Endothelial cell of umbilical vein (primary cell): ENCODE measurements around the gene ABLIM1. TPM values are rescaled to one million over a fixed set of nuclear protein-coding genes. Genes with fewer than 3 reads are reported as not detected.

Experiments
- BruUV-seq: library from RNA; stranded (reverse); fragments of 400-500 nt; replicated peaks from 2 replicates; lab custom pipeline; 2021; lab: Mats Ljungman, UMichigan
- CTCF ChIA-PET: fragments of 300-600, 350-600 bp; sonication (Branson Sonifier 250); formaldehyde crosslinking; loops from one replicate; lab custom pipeline; 2021; ENCODE audit warnings: antibody characterized with exemption, inconsistent platforms; lab: Charles Lee
- POLR2A ChIA-PET: fragments of 300-600, 350-600 bp; sonication (Branson Sonifier 250); formaldehyde crosslinking; loops from one replicate; lab custom pipeline; 2021; ENCODE audit warnings: antibody characterized with exemption, inconsistent platforms; lab: Charles Lee
- DNase-seq: peaks from one replicate; pipeline ENCODE4 v3.0.0-alpha.2; 2011; ENCODE audit warnings: low read depth, low spot score
- FAIRE-seq: peaks from 2 replicates; lab custom pipeline; 2011; peaks lifted over from hg19 to GRCh38; lab: Jason Lieb, UNC
- H2AFZ ChIP-seq: 2 replicates; pipeline ENCODE4 v1.6.0; 2012; ENCODE audit warnings: low read depth, low read length, control low read depth, inconsistent platforms
- H3K27ac ChIP-seq: 2 replicates; pipeline ENCODE4 v1.5.1; 2011; ENCODE audit warnings: low read depth, mild to moderate bottlenecking, control low read depth, low read length, moderate library complexity; ENCODE audit not compliant: insufficient read depth
- H3K27me3 ChIP-seq, 2 experiments: 2 replicates each; pipeline versions ENCODE4 v1.6.0 to v1.6.1; 2011; ENCODE audit warnings: low read length in 2 of 2, mixed read lengths in 1 of 2; ENCODE audit not compliant: control insufficient read depth in 2 of 2, insufficient read depth in 2 of 2
- H3K36me3 ChIP-seq, 2 experiments: 2 replicates in 1 of 2; 3 replicates in 1 of 2; pipeline ENCODE4 v1.5.1; 2011; ENCODE audit warnings: low read length in 2 of 2, mild to moderate bottlenecking in 1 of 2, moderate library complexity in 1 of 2; ENCODE audit not compliant: control insufficient read depth in 2 of 2, insufficient read depth in 2 of 2; ENCODE audit errors: extremely low read depth in 1 of 2
- H3K4me1 ChIP-seq: 3 replicates; pipeline ENCODE4 v1.5.1; 2011; ENCODE audit warnings: mild to moderate bottlenecking, low read length; ENCODE audit not compliant: control insufficient read depth, insufficient read depth; ENCODE audit errors: extremely low read depth
- H3K4me2 ChIP-seq: 2 replicates; pipeline ENCODE4 v1.6.1; 2011; ENCODE audit warnings: low read length, control low read depth, mixed read lengths; ENCODE audit not compliant: insufficient read depth
- H3K4me3 ChIP-seq, 3 experiments: fragments of 200-600 bp in 1 of 3; sonication (generic), shearing (Covaris generic) in 1 of 3; replicated peaks in 1 of 3; 2 replicates each; pipeline ENCODE4 v1.5.1; 2011 to 2016; ENCODE audit warnings: control low read depth in 3 of 3, low read length in 3 of 3, mild to moderate bottlenecking in 2 of 3, inconsistent platforms in 1 of 3, low read depth in 1 of 3, moderate library complexity in 1 of 3; ENCODE audit not compliant: insufficient read depth in 1 of 3
- H3K79me2 ChIP-seq: 2 replicates; pipeline ENCODE4 v1.6.0; 2012; ENCODE audit warnings: low read length, inconsistent platforms; ENCODE audit not compliant: control insufficient read depth, insufficient read depth
- H3K9ac ChIP-seq: replicated peaks from 2 replicates; pipeline ENCODE3; 2011; ENCODE audit warnings: low read length, control low read depth; ENCODE audit not compliant: insufficient read depth; ENCODE audit errors: extremely low read depth
- H3K9me1 ChIP-seq: replicated peaks from 3 replicates; pipeline ENCODE4 v1.6.0; 2011; ENCODE audit warnings: mild to moderate bottlenecking, low read length; ENCODE audit not compliant: control insufficient read depth, insufficient read depth; ENCODE audit errors: extremely low read depth
- H3K9me3 ChIP-seq: replicated peaks from 2 replicates; pipeline ENCODE4 v1.5.1; 2012; ENCODE audit warnings: low read length, inconsistent platforms; ENCODE audit not compliant: control insufficient read depth, insufficient read depth
- H4K20me1 ChIP-seq: replicated peaks from 2 replicates; pipeline ENCODE3; 2011; ENCODE audit warnings: mild to moderate bottlenecking, low read length; ENCODE audit not compliant: control insufficient read depth, insufficient read depth; ENCODE audit errors: extremely low read depth
- GATA2 ChIP-seq: IDR thresholded peaks from 2 replicates; pipeline ENCODE4 v1.7.0; 2011; ENCODE audit warnings: low read depth, mild to moderate bottlenecking, moderate library complexity, mixed read lengths, low read length; ENCODE audit not compliant: insufficient read length, insufficient read depth
- MYC ChIP-seq: IDR thresholded peaks from one replicate; pipeline ENCODE4 v1.6.1; 2011; ENCODE audit warnings: mild to moderate bottlenecking, low read depth, low read length
- dilution Hi-C: fragments of 300-500 bp; cut with MboI; formaldehyde crosslinking; loops from one replicate; pipeline ENCODE4 v1.15.0; 2019; ENCODE audit warnings: low sequenced_read_pairs; ENCODE audit not compliant: extremely low pct_ligation_motif_present
- intact Hi-C: fragments of 100-400 bp; cut with micrococcal nuclease; formaldehyde crosslinking; loops from one replicate; pipeline ENCODE4 v1.10.0; 2022
- polyA plus RNA-seq, 4 experiments: library from polyadenylated mRNA; depleted of rRNA in 3 of 4; stranded (reverse) in 3 of 4; unstranded in 1 of 4; fragments of >200 nt; gene quantifications; 2 replicates each; pipeline versions ENCODE4 v1.2.1 to v1.2.3, GENCODE V29; 2011 to 2012; ENCODE audit warnings: missing spikeins in 1 of 4
- total RNA-seq: library from RNA; stranded (reverse); gene quantifications from 2 replicates; pipeline ENCODE4 v1.2.3, GENCODE V29; 2021
- TF ChIP-seq, protein P1 (sequence below), 2 donors: IDR thresholded peaks; 1 replicate in 1 of 2; 2 replicates in 1 of 2; pipeline ENCODE4 v1.5.1; 2011; ENCODE audit warnings: low read length in 2 of 2, mild to moderate bottlenecking in 2 of 2, moderate library complexity in 2 of 2, control low read depth in 1 of 2, inconsistent platforms in 1 of 2, low read depth in 1 of 2; ENCODE audit not compliant: insufficient read depth in 1 of 2; ENCODE audit errors: extremely low read depth in 1 of 2

The ABLIM1 gene
- total and polyA plus RNA-seq, 2 donors (not counting 3 experiments of a cell fraction or from before 2014, with no cell fraction given), result 128 to 235 TPM

DNA sequence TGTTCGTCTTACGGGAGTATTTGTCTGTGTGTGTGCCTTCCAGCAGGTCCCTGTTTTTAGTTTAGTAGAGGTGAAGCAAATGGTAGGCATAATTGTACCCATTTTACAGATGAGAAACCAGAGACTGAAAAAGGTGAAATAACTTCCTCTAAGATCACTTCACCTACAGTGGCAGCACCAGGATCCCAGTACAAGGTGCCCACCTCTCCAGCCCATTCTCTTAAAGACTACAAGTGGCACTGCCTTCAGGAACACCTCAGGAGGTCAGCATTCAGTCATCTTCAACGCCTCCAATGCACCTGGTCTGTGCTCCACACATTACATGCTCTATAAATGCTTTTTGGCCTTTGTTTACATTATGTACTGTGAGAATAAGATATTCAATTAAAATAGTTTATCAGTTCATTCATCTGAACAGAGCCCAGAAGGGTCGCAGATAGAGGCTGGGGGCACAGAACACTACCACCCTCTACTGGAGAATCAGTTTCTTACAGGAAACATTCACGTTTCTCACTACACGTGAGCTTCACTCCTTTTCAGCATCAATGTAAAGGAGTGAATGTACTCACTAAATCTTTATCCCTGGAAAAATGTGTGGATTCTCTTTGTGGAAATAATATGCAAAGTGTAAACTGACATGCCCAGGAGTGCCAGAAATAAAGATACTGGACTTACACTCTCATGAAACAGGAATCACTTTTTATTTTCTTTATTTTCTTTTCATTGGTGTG is 45.5 kb upstream of the ABLIM1 start:
- CTCF ChIA-PET, result interaction anchor here (0.5 to 3.9 kb wide), 41 partner anchors 9 to 426 kb away, joined by 3 to 64 read pairs (median 4); partner anchors contain the start of gene FHIP2A
- BruUV-seq, result no TSS peak
- intact Hi-C loops (loop anchor here (1.0 kb wide), 4 partner anchors 83 to 399 kb away; no protein-coding TSS in a partner anchor), dilution Hi-C loops (no loop called here)
- Histone ChIP-seq H3K27me3 (no peaks in the 10 kb centered on the region), H3K9me3 (no peaks in the 10 kb centered on the region), H3K27ac (no peak overlapping the region), H3K4me2 (no peak overlapping the region), H3K36me3 (no peaks in the 10 kb centered on the region), H4K20me1 (no peaks in the 10 kb centered on the region), H3K79me2 (no peaks in the 10 kb centered on the region), H2AFZ (no peak overlapping the region), H3K4me1 (peaks cover under 1% of the 10 kb centered on the region), H3K9ac (no peak overlapping the region), H3K9me1 (no peaks in the 10 kb centered on the region), H3K4me3 (no peak overlapping the region)
- TF ChIP-seq, protein P1, sequence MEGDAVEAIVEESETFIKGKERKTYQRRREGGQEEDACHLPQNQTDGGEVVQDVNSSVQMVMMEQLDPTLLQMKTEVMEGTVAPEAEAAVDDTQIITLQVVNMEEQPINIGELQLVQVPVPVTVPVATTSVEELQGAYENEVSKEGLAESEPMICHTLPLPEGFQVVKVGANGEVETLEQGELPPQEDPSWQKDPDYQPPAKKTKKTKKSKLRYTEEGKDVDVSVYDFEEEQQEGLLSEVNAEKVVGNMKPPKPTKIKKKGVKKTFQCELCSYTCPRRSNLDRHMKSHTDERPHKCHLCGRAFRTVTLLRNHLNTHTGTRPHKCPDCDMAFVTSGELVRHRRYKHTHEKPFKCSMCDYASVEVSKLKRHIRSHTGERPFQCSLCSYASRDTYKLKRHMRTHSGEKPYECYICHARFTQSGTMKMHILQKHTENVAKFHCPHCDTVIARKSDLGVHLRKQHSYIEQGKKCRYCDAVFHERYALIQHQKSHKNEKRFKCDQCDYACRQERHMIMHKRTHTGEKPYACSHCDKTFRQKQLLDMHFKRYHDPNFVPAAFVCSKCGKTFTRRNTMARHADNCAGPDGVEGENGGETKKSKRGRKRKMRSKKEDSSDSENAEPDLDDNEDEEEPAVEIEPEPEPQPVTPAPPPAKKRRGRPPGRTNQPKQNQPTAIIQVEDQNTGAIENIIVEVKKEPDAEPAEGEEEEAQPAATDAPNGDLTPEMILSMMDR (IDR thresholded peaks at IDR 0.05; ENCODE audit: extremely low read depth in 1 of 2, insufficient read depth in 1 of 2, low read depth in 1 of 2, low read length in 2 of 2), result peak; percentile 63 to 67
- TF ChIP-seq MYC, result no peak
- peak; percentile 80 for TF ChIP-seq GATA2
- FAIRE-seq, result peak; percentile 65
- POLR2A ChIA-PET, result no interaction called here
- DNase-seq, result peak; percentile 69
